GM18517 (cell line): Measurements from ENCODE around the gene SPTBN4.
"Not testable (repeated sequence)": the region's sequence is repeated elsewhere in the genome, so short reads cannot be mapped to it uniquely, and the experiment has no call there.

Experiments used
- ATAC-seq: cut with Tn5 transposase; IDR thresholded peaks from one replicate; pipeline ENCODE4 v1.9.1; 2021; ENCODE audit warnings: mild to moderate bottlenecking, moderate library complexity; ENCODE audit not compliant: unreplicated experiment

SPTBN4 gene

DNA sequence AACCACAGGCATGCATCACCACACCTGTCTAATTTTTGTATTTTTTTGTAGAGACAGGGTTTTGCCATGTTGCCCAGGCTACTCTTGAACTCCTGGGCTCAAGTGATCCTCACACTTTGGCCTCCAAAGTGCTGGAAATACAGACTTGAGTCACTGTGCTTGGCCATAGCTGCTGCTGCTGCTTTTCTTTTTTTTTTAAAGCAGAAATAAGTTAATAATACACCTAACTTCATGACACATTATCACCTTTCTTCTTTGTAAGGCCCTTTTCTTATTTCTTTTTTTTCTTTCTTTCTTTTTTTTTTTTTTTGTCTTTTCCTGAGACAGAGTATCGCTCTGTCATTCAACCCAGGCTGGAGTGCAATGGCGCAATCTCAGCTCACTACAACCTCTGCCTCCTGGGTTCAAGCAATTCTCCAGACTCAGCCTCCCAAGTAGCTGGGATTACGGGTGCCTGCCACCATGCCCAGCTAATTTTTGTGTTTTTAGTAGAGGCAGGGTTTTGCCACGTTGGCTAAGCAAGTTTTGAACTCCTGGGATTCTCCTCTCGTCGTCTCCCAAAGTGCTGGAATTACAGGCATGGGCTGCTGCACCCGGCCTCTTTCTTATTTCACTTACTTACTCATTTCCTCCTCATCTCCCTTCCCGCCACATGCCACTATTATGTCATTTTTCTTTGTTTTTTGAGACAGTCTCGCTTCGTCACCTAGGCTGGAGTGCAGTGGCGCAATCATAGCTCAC, 118.6 kb downstream of the SPTBN4 start:
- ATAC-seq = no peak

DNA sequence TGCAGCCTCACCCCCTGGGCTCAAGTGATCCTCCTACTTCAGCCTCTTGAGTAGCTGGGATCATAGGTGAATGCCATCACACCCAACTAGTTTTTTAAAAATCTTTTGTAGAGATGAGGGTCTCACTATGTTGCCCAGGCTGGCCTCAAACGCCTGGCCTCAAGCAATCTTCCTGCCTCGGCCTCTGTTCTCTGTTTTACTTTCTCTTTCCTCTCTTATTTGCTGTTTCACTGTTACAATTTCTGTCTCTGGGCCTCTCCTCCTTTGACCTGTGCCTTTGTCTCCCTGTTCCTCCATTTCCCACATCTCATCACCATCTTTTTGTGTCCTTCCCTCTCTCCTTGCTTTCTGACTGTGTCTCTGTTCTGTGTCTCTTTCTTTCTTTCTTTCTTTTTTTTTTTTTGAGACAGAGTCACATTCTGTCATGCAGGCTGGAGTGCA, 119.2 kb downstream of the SPTBN4 start:
- no peak for ATAC-seq

DNA sequence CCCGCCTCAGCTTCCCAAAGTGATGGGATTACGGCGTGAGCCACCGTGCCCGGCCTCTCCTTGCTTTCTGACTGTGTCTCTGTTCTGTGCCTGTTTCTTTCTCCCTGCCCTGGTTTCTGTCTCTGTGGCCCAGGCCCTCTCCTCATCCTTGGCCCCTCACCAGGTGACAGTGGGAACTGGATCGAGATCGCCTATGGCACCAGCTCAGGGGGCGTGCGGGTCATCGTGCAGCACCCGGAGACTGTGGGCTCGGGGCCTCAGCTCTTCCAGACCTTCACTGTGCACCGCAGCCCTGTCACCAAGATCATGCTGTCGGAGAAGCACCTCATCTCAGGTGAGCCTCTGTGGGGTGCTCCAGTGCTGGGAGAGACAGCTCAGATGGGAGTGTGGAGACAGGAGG, 119.8 kb downstream of the SPTBN4 start:
- no peak for ATAC-seq

DNA sequence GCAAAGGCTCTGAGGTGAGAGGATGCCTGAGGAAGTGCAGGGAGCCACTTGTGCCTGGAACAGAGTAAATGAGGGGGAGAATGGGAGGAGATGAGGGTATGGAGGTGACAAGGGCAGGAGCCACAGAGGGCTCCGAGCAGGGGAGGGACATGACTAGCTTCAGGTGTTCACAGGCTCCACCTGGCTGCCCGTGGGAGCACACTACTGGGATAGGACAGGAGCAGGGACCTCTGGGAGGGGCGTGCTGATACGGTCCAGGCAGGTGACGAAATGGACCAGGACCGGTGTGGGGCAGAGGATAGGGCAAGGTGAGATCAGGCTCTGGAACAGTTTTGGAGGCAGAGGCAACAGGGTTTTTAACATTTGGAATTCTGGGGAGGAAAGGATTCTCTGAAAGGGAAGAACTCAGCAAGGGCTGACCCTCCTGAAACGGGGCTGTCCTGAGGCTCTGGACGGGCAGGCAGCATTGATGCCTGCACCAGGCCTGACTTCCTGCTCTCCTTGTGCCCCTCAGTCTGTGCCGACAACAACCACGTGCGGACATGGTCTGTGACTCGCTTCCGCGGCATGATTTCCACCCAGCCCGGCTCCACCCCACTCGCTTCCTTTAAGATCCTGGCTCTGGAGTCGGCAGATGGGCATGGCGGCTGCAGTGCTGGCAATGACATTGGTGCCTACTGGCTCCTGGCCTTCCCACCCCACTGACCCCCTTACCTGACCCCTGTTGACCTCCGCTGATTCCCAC, 121.5 kb downstream of the SPTBN4 start:
- ATAC-seq = no peak

DNA sequence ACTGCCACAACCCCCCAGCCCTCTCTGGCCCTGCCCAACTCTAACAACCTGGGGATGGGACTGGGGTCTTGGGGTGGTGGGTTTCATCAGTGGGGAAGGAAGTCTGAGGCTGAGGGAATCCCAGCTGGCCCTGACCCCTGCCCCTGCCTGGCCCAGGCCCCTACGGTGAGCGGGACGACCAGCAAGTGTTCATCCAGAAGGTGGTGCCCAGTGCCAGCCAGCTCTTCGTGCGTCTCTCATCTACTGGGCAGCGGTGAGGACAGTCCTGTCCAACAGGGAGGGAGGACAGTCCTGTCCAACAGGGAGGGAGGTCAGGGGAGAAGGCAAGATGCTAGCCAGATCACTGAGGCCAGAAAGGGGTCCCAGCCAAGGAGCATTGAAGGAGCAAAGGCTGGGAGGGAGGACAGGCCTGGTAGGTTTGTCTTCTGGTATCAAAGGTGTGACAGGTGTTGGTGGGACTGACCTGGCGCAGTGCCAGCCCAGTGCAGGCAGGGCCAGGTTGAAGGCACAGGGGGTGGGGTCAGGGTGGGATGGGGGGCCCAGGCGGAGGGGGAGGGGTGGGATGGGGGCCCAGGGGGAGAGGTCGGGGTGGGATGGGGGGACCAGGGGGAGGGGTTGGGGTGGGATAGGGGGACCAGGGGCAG, 122.2 kb downstream of the SPTBN4 start:
- no peak for ATAC-seq

DNA sequence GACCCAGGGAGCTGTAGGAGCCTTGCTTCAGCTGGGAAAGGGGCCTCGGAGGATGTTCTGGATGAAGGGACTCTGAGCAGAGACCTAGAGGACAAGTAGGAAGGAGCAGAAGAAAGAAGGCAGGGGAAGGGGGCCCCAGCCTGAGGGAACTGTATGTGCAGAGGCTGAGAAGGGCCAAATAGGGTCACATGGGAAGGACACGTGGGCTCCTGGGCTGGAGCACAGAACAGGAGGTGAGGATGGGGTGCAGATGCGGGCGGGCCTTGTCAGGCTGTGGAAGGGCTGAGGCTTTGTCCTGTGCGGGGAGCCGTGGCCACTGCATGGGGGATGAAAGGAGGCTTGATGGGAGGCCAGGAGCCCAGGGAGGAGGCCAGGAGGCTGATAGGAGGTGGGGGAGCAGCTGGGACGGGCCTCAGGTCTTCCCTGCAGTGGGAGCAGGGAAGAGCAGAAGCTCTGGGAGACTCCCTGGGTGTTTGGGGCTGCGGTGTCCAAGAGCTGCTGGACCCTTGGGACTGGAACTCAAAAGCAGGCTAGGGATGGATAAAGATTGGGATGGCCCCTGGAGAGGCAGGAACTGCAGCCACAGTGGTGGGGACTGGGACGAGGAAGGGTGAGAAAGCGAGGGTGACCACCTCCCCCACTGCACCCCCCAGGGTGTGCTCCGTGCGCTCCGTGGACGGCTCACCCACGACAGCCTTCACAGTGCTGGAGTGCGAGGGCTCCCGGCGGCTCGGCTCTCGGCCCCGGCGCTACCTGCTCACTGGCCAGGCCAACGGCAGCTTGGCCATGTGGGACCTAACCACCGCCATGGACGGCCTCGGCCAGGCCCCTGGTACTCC, 123.0 kb downstream of the SPTBN4 start:
- ATAC-seq = no peak

DNA sequence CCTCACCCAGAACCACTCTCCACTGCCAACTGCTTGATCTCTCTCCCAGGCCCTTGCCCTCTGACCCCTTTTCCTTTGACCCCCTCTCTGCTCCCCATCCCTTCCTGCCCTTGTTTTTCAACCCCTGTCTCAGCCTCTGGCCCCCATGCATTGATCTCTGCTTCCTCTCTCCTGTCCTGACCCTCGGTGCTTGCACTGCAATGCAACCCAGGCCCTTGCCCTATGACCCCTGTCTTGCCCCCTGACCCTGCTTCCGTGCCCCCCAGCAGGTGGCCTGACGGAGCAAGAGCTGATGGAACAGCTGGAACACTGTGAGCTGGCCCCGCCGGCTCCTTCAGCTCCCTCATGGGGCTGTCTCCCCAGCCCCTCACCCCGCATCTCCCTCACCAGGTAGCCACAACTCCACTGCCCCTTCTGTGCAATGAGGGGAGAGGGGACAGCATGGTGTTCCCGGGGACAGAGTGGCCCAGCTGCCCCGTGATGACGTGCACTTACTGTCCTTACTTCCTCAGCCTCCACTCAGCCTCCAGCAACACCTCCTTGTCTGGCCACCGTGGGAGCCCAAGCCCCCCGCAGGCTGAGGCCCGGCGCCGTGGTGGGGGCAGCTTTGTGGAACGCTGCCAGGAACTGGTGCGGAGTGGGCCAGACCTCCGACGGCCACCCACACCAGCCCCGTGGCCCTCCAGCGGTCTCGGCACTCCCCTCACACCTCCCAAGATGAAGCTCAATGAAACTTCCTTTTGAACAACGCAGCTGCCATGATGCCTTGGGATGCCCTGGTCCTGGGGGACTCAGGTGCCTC, 123.9 kb downstream of the SPTBN4 start:
- ATAC-seq = no peak

DNA sequence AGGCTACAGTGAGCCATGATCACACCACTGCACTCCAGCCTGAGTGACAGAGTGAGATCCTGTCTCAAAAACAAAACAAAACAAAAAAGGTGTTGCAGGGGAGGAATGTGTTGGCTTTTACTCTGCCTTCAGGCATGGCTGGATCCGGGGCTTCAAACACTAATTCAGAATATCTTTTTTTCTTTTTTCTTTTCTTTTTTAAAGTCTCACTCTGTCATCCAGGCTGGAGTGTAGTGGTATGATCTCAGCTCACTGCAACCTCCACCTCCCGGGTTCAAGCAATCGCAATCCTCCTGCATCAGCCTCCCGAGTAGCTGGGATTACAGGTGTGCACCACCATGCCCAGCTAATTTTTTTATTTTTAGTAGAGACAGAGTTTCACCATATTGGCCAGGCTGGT, 124.9 kb downstream of the SPTBN4 start:
- ATAC-seq = not testable (repeated sequence)

DNA sequence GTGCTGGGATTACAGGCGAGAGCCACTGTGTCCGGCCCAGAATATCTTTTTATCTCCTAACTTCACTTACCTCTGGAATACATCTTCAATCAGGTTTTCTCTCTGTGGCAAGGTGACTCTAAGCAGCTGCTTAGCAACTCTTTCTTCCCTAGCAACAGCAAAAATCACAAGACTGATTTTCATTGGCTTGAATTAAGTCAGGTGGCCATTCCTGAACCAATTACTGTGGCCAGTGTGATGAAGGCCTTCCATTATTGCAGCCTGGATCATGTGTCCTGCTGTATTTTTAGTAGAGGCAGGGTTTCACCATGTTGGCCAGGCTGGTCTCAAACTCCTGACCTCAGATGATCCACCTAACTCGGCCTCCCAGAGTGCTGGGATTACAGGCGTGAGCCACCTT, 125.4 kb downstream of the SPTBN4 start:
- no peak for ATAC-seq

DNA sequence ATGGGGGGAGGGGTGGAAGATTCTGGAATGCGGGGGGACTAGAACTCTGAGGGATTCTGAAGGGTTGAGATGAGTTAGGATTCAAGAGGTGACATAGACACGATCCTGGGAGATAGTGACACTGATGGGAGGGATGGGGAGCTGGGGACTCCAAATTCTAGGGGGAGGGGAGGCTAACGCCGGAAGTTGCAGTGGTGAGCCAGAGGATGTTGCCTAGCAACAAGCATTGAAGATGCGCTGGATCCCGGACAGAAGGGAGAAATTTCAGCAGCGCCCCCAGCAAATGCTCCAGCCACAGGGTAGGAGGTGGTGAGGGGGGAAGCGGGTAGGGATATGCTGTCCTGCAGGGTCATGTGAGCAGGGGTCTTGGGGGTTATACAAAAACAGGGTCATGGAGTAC, 127.5 kb downstream of the SPTBN4 start:
- ATAC-seq = no peak

DNA sequence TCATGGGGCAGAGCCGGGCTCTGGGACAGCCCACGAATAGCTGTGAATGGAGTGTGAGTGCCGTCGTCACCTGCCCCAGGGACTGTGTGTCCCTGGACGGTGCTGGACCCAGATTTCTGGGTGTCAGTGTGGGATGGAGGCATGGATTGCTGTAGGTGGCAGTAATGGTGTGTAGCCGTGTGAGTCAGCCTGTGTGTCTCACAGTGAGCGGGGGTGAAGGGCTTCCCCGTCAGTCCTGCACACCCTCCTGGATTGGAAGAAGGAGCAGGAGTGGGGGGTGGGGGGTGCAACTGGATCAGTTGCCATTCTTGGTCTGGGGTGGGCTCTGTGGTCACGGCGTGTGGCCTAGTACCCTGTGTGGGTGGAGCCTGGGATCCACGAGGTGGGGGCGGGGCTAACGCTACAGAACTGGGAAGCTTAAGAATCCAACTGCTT, 127.9 kb downstream of the SPTBN4 start:
- no peak for ATAC-seq

DNA sequence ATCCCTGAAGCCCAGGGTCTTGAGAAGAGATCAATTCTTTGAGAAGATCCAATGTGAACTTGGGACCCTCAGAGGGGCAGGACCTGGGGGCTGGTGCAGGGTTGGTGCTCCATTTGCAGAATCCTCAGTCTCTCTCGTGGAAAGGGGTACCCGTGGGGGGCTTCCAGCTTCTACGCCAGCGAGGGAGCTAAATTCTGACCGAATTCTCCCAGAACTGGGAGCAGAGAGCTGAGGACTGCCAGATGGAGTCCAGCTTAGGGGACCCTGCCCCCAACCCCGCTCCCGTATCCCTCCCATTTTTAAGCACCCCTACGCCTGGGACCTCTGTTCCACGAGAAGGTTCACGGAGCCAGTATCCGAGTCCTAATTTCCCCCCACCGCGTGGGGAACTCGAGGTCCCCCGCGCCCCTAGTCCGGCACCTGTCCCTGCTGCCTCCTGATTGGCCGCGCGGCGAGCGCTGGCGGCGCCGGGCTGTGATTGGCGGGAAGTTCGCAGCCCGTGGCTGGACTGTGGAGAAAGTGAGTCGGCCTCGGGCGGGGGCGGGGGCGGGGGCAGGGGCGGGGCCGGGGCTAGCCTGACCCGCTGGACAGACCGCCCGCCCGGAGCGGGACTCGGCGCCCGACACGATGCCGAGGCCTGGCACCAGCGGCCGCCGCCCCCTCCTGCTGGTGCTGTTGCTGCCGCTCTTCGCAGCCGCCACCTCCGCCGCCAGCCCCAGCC, 130.0 kb downstream of the SPTBN4 start:
- ATAC-seq = no peak

DNA sequence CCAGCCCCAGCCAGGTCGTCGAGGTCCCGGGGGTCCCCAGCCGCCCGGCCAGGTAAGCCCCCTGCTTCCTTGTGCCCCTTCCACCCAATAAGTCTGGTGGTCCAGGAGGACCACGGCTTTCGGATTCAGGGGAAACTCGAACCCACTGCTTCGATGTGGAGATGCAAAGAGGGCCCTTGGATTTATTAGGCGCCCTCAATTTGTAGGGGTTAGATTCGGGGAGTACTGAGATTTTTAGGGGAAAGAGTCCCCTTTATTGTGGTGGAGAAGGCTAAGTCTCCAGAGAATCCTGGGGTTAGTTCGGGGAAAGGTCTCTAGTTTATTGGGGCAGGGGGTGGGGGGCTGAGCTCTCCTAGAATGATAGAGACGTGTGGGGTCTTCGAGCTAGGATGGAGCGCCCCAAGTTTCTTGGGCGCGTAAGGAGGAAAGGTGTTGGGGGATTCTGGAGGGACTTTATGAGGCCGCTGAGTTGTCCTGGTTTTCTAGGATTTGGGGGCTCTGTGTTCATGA, 130.6 kb downstream of the SPTBN4 start:
- ATAC-seq = no peak

DNA sequence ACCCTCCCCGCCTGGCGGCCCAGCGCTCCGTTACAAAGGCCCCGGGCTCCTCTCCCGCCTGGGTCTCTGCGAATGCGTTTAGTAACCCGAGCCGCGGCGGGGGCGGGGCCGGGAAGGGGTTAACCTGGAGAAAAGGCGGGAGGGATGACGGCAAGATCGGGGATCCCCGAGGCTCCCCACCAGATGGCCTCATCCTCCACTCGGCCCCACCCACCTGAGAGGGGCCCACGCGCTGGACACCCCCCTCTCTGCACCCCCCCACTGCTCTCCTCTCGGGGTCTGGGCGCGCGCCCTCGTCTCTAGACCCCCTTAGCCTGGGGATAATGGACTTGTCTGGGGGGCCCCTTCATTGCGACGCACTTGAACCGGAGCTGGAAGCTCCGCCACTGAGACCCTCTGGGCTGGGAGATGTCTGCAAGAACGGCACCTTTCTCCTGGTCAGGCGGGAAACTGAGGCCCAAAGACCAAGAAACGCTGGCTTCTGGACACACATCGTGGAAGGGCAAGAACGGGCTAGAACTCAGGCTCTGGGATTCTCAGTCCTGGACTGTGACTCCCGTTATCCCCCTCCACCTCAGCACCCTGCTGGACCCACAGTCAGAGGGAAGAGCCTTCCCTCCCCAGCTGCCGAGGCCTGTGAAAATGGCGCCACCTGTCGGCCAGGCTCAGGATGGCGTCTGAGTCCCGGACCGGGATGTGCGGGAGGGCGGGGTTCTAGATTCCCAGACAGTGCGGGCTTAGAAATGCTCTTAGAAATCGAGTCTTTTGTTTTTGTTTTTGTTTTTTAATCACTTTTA, 131.5 kb downstream of the SPTBN4 start:
- ATAC-seq = no peak

DNA sequence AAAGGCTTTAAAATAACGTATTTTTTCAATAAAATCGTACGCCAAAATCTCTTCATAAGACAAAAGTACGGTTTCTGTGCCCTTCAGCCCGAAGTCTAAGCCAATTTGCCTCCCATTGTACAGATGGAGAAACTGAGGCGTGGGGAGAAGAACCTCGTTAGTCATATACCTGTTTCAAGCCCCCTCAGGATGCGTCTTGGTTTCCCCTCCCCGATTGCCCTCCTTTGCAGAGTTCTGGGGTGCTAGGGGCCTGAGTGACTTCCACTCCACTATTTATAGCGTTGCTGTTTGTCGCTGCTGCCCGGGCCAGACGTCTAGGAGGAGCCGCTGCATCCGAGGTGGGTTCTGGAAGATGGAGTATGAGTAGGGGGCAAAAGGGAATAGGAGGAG, 132.1 kb downstream of the SPTBN4 start:
- ATAC-seq = no peak

DNA sequence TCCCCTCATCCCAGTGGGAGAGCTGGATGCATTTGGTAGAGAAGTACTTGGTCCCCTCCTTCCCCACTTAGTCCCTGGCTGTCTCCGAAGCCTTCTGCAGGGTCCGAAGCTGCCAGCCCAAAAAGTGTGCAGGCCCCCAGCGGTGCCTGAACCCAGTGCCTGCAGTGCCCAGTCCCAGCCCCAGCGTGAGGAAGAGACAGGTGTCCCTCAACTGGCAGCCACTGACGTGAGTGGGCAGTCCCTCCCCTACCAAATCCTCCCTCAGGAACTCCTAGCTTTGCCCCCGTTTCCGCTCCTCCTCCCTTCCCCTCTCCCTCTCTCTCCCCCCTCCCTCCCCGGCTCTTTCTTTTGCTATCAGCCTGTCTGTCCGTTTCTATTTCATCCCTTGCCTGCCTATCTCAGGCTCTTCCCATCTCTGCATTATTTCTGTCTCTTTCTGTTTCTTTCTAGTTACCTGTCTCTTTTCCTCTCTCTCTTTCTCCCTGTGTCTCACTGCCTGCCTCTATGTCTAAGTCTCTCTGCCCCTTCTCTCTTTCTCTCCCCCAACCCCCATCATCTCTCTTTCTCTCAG, 132.6 kb downstream of the SPTBN4 start:
- ATAC-seq = no peak

DNA sequence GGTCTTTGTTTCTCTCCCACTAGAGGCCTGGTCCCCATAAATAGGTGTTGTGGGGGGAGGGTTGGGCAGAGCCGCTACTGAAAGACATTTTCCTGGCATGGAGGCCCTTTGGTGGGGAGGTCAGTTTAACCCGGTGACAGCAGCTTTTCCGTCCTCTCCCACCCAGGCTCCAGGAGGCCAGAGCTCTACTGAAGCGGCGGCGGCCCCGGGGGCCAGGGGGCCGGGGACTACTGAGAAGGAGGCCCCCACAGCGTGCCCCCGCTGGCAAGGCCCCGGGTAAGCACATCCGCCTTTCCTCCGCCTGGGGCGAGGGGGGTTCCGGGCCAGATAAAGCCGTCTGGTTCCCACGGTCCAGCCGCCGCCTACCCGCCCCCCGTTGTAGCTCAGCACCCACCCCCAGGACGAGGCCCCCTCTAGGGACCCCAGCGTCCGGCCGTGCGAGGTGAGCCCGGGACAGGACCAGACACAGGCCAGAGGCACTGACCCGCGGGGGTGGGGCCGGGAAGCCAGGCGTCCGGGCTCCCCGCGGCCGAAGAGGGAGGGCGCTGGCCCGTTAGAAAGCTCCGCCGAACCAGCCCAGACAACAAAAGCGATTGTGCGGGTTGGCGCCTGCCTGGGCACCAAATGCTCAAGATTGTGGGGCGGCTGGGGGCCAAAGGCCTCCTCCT, 133.2 kb downstream of the SPTBN4 start:
- no peak for ATAC-seq
